ENCODE measurements around the gene SNAI1.
"Not testable (repeated sequence)": the region's sequence is repeated elsewhere in the genome, so short reads cannot be mapped to it uniquely, and the experiment has no call there.

SNAI1 gene

DNA sequence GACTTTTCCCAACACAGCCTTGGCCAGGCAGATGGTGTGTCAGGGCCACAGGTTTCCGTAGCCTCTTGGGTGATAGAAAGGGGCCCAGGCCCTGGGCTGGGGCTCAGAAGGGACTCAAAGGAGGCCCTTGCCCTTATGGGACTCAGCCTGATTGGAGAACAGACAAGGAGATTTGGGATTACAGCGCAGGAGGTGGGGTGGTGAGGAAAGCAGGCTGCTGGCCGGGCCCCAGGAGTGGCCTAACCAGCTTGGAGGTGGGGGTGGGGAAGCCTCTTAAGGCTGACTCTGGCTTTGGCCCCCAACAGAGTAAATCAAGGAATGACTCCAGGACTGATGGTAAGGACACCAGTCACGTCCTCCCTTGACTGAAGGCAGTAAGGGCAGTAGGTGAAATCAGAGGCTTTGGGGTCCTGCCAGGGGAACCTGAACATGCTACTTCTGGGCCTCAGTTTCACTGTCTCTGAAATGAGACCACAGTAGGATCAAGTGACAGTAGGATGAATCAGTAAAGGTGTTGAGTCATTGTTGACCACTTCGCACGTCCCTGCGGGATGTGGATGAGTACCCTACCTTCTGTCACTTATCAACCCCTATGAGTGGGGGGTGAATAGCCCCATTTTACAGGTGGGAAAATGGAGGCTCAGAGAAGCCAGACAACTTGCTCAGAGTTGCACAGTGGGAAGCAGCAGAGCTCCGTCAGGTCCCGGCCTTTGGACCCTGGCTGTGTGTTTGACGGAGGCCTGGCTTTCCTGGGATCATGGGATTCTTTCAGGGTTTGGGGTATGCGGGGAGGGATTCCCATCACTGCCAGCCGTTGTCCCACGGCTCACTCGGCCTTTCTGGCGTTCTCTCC lies 4.5 kb downstream of the SNAI1 start:
- DNase-seq: no peak

DNA sequence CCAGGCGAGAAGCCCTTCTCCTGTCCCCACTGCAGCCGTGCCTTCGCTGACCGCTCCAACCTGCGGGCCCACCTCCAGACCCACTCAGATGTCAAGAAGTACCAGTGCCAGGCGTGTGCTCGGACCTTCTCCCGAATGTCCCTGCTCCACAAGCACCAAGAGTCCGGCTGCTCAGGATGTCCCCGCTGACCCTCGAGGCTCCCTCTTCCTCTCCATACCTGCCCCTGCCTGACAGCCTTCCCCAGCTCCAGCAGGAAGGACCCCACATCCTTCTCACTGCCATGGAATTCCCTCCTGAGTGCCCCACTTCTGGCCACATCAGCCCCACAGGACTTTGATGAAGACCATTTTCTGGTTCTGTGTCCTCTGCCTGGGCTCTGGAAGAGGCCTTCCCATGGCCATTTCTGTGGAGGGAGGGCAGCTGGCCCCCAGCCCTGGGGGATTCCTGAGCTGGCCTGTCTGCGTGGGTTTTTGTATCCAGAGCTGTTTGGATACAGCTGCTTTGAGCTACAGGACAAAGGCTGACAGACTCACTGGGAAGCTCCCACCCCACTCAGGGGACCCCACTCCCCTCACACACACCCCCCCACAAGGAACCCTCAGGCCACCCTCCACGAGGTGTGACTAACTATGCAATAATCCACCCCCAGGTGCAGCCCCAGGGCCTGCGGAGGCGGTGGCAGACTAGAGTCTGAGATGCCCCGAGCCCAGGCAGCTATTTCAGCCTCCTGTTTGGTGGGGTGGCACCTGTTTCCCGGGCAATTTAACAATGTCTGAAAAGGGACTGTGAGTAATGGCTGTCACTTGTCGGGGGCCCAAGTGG lies 5.3 kb downstream of the SNAI1 start:
- no peak for DNase-seq

DNA sequence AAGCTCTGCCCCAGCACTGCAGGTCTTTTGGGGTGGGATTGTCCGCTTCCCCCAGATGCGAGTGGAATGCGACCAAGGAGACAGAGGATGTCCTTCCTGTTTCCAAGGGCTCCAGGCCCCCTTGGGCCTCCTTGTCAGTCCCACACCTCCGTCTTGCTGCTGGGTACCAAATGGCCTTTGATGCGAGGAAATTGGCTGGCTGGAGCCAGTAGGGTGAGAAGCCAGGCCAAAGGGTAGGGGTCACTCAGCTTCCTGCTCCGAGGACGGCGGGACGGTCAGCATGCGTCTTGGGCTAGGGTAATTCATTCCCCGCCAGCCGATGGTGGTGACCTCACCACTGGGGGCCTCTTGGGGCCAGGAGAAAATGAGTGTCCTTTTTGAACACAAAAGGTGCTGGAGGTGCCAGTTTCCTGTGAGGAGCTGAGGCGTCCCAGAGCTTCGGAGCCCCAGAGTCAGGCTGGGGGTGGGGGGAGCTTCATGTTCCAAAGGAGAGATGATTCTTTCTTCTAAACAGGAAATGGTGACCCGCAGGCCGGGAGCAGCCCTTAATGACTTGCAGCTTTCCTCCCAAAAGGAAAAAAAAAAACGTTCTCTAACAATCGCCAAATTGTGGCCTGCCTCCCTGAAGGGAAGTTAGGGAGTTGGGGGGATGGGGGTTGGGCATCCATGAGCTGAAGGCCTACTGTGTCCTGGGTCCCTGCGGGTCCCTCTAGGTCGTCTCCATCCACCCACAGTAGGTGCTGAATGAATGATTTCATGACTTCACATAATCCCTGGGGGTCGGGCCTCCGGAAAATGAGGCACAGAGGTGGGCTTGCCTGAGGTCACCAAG lies 6.7 kb downstream of the SNAI1 start:
- no peak for DNase-seq

DNA sequence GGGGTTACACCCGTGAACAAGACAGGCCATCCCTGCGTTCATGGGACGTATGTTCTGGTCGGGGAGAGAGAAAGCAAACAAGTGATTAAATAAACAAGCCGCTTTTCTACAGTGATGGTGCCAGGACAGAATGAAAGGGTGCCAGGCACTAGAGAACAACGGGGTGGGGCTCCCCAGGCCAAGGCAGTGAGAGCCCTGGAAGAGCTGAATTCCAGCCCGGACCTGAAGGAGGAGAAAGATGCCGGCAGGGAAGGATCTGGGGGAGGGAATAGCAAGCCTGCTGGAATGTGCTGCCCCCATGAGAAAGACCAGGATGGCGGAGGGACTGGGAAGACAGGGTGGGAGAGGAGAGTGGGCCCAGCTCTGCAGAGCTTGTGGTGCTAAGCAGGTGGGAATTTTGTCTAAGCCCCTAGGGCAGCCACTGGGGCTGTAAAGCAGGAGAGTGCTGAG lies 7.5 kb downstream of the SNAI1 start:
- DNase-seq: no peak

DNA sequence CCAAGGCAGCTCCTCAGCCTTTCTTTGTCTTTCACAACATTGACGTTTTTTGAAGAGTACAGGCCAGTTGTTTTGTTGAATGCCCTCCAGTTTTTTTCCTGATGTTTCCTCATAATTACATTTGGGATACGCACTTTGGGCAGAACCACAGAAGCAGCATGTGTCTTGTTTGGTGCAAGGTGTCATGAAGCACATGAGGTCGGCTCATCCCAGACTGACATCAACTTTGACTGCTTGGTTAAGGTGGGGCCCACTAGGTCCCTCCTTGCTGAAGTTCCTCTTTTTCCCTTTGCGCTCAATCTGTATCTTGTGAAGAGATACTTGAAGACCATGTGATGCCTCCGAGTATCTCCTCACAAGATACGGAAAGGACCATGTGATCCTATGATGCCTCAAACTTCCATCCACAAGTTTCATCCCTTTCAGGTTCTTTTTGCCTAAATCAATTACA lies 10.5 kb downstream of the SNAI1 start:
- no peak for DNase-seq

DNA sequence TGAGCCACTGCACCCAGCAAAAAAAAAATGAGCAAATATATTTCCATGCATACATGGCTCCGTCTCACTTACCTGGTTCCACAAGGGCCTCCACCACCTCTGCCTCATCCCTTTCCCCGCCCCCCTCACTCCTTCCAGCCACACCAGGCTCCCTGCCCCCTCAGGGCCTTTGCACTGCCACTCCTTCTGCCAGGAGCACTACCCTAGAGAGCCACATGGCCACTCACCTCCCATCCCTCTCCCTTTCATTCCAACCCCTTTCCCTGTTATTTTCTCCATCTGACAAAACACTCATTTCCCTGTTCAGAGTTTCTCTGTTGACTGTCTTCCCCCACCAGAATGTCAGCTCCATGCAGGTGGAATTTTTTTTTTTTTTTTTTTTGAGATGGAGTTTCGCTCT lies 12.8 kb downstream of the SNAI1 start:
- DNase-seq: no peak

DNA sequence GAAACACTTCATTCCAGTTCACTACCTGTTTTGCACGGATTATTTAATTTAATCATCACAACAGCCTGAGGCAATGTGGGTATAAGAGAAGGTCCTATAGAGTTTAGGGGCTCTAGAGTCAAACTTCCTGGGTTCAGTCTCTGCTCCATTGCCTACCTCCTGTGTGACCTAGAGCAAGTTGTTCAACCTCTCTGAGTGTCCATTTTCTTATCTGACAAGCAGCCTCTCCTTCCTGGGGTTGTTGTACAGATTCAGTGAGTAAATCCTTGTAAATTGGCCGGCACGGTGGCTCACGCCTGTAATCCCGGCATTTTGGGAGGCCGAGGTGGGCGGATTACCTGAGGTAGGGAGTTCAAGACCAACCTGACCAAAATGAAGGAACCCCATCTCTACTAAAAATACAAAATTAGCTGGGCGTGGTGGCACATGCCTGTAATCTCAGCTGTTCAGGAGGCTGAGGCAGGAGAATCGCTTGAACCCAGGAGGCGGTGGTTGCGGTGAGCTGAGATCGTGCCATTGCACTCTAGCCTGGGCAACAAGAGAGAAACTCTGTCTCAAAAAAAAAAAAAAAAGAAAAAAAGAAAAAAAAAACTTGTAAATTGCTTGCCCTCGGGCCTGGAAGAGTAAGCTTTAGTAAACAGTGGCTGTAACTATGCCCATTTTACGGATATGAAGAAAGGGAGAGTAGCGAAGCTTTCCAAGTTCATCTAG lies 15.9 kb downstream of the SNAI1 start:
- DNase-seq: not testable (repeated sequence)

DNA sequence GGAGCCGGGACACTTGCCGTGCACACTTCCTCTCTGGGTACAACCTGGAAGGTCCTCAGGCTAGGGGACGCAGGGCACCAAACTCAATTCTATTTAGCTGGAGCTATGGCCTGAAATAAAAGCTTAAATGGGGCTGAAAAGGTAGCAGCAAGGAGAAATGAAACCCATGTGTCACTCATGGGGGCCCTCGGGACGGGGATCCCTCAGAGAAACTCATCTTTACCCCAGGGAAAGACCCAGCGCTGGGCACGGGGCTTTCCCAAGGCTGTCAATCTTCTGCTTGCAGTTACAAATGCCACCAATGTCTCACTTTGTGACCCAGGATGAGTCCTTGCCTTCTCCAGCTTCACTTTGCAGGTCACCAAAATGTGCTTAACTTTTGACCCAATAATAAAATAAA lies 16.5 kb downstream of the SNAI1 start:
- no peak for DNase-seq

DNA sequence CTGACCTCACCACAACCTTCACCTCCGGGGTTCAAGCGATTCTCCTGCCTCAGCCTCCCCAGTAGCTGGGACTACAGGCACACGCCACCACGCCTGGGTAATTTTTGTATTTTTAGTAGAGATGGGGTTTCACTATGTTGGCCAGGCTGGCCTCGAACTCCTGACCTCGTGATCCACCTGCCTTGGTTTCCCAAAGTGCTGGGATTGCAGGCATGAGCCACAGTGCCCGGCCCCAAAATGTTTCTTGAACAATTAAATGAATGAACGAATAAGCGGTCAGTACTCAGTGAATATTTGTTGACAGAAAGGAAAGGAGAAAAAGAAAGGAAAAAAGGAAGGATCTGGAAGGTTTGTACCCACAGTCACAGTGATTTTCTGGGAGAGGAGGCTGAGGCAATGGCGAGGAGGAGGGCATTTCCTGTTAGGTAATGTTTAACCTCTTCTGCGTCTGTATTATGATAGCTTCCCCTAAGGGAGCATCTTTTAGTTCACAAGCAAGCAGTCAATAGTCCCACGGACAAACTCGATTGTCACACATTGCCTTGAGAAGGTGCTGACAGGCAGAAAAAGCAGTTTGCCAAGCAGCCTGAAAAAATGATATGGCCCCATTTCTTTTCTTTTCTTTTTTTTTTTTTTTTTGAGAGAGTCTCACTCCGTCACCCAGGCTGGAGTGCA lies 17.9 kb downstream of the SNAI1 start:
- not testable (repeated sequence) for DNase-seq

DNA sequence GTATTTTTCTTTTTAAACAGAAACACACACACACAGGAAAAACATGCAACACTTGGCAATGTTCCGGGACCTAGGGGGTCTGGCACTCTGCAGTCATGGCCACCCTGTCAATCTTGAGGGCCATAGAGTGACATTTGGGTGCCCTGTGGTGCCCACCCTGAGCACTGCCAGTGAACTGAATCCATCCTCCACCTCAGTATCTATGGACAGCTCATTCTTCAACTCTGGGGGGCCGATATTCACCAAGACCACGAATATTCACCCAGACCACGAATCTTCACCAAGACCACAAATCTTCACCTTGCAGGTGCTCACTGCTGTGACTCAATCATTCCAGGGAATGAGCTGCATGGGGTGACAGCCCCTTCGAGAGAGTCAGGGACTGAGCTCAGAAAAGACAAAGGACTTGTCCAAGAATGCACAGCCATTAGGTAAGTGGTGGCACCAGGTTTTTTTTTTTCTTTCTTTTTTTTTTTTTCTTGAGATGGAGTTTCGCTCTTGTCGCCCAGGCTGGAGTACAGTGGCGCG lies 19.1 kb downstream of the SNAI1 start:
- DNase-seq: no peak

DNA sequence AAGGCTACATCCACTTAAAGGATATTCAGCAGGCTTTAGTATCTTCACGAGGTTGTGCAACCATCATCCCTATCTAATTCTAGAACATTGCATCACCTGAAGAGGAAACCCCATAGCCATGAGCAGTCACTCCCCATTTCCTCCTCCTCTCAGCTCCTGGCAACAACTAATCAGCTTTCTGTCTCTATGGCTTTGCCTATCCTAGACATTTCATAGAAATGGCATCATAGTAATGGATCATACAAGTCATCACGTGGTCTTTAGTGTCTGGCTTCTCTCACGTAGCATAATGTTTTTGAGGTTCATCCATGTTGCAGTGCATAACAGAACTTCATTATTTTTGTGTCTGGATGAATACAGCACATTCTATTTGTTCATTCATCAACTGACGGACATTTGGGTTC lies 20.5 kb downstream of the SNAI1 start:
- no peak for DNase-seq

DNA sequence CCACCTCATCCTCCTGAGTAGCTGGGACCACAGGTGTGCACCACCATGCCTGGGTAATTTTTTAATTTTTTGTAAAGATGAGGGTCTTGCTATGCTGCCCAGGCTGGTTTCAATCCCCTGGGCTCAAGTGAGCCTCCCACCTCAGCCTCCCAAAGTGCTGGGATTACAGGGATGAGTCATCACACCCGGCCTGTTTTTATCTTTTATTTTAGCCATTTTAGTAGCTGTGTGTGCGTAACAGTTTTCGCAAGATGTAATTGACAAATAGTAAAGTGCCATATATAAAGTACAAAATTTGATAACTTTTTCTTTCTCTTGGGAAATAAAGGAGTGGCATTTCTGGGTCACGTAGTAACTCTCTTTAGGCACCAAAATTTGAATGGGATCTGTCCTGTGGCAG lies 21.4 kb downstream of the SNAI1 start:
- DNase-seq: no peak

DNA sequence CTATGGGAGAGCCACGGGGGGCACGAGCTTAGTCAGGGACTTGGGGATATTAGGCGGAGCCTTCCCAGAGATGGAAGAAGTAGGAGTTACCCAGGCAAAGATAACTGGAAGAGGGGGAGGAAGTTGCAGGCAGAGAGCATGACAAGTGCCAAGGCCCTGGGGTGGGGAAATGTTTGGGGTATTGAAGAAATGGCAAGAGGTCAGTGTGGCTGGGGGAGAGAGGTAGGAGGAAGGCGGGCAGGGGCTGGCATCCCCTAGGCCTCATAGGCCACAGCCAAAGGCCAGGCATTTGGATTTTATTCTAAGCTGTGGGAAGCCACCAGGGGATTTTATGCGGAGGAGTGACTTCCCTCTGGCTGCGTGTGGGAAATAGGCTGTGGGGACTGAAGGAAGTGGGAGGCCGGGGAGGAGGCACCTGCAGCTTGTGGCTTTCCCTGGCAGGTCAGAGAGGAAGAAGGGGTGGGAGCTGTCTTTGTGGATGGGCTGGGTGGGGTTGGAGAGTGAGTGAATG lies 22.7 kb downstream of the SNAI1 start:
- no peak for DNase-seq

DNA sequence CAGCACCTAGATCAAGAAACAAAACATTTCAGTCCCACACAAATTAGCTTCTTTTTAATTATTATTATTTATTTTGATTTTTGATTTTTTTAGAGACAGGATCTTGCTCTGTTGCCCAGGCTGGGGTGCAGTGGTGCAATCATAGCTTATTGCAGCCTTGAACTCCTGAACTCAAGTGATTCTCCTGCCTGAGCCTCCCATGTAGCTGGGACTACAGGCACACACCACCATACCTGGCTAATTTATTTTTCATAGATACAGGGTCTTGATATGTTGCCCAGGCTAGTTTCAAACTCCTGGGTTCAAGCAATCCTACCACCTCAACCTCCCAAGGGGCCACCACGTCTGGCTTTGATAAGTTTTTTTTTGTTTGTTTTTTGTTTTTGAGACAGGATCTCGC lies 24.6 kb downstream of the SNAI1 start:
- DNase-seq: no peak

DNA sequence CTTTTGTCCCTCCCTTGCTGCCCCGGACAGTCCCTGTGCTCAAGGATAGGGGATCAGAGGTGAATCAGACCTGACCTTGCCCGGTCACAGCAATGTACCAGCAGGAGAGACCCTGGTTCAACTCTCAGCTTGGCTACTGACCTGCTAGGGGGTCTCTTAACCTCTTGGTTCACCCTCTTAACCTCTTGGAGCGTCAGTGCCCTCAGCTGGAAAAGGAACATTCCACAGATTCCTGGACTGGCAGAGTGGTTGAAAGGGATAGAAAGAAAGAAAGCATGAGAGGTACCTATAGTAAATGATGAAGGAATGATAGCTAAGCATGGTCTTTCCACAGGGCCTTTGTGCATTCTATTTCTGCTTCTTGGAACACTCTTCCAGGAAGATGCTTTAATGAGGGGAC lies 25.2 kb downstream of the SNAI1 start:
- no peak for DNase-seq

DNA sequence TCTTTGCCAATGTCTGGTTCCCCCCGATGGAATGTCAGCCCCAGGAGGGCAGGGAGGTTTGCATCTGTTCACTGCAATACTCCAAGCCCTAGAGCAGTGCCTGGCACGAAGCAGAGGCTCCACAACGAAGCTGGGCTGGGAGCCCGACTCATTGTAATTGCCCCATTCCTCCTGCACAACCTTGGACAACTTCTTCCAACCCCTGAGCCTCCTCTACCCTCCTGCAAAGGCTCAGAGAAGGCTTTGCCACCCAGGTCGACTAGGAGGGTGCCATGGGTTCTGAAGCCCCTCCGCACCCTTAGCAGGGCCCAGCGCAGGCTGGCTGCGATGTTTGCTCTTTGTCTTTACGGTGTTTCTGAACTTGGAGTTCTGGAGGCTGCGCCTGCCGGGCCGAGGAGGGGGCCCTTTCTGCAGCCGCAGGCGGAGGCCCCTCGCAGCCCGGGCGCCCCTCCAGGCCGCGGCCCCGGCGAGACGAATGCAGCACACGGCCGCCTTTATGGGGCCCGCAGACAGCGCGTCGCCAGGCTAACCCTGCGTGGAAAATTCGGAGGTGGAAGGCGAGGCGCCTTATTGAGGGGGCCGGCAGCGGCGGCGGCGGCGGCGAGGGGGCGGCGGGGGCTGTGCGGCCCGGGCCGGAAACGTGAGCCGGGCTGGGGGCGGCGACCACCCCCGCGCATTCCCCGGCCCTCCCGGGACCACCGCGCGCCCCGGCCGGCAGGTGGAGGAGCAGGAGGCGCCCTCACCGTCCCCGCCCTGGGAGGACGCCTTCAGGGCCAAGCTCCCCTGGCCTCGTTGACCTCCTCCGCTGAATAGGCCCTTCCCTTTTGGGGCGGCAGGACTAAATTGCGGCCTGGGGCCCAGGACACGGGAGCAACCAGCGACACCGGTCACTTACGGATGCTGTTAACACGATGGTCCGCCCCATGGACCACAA lies 27.0 kb downstream of the SNAI1 start:
- DNase-seq: no peak

DNA sequence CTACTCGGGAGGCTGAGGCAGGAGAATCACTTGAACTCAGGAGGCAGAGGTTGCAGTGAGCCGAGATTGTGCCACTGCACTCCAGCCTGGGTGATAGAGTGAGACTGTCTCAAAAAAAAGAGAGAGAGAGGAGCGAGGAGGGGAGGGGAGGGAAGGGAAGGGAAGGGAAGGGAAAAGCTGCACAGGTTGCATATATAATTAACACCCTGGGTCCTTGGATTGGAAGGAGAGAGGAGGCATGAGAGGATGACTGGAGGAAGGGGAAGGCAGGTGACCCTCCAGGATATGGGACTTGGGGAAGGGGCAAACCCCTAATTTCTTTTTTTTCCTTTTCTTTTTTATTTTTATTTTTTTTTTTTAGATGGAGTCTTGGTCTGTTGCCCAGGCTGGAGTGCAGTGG lies 28.8 kb downstream of the SNAI1 start:
- not testable (repeated sequence) for DNase-seq

DNA sequence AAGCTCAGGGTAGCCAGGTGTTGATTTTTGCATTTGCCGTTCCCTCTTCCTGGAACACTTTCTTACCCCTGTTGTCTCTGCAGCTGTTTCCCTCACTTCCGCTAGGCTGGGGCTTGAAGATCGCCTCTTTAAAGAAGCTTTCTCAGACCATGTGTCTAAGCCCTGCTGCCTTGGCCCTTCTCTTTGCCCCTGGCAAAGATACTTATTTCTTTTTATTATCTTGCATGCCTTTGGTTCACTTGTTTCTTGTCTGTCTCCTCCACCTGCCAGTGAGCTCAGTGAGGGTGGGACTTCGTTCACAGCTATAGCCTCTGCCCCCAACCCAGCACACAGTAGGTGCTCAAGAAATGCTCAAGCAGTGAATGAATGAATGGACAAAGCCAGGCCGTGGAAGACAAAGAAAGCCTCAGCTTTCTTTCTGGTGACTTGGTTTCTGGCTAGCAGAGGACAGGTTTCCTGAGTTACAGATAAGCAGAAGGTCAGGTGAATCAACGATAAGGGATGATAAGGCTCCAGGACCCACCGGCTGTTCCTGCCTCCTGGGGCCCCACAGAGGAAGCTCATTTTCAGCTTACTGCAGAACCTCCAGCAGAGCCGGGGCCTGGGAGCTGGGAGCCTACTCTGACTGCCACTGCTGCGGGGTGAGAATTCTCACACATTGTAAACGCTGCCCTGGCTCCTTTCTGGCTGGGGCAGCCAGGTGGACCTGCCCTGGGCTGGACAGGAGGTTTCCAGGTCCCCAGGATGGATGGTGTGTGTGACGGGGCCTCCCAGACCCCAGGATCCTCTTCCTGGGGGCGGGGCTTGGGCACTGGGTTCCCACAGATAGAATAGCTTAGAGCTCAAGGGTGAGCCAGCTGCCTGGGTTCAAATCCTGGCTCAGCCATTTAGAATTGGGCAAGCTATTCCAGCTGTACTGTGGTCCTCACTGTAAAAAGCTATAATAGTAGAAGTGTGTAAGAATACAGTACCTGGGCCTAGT lies 29.8 kb downstream of the SNAI1 start:
- no peak for DNase-seq

DNA sequence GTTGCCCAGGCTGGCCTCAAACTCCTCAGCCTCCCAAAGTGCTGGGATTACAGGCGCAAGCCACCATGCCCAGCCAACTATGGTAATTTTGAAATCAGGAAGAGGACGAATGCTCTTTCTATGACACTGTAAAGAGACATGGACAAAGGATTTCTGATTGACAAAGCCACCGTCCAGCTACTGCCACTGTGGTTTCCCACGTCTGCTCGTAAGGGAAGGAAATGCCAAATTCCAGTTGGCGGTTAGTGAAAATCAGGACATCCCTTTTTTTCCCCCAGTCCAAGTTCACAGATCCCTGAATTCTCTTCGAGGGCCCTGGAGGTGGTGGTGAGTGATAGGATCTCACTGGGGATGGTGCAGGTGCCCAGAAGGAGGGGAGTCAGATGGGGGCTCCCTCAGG lies 31.2 kb downstream of the SNAI1 start:
- no peak for DNase-seq
